Activated naive CD8-positive, alpha-beta T cell treated with anti-CD3 and anti-CD28 coated beads, Interleukin-2, amount 50 U/mL, for 16 hours (primary cell): Measurements from ENCODE around the gene SYNJ2.

Source experiments
- DNase-seq: peaks from one replicate; pipeline ENCODE4 v3.0.0-alpha.2; 2020; ENCODE audit warnings: low read depth, low spot score

SYNJ2 gene

GRCh38 chr6:158041788-158042187 lies 60.1 kb downstream of the SYNJ2 start:
- no peak for DNase-seq

DNA sequence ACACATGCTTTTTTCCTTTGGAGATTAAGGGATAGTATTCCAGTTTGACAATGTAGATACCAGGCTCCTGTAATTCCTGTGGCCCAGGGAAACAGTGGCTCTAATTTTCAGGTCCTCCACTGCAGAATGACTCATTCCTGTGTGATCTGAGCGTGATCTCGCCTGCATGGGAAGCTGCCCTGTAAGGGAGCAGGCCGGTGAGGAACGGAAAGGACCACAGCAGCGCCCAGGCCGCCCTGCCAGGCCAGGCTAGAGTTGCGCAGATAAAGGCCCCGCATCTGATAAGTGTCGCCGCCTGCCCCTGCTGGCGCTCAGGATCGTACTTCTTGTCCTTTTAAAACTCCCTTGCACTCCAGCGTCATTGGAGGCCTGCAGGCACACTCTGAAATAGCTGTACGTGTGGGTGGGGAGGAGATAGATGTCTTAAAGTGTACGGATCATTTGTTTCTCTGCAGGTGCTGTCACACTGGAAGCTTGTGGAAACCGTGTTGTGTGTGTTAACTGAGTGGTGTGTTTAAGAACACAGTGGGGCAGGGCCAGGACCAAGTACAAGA lies 60.7 kb downstream of the SYNJ2 start:
- DNase-seq: no peak

DNA sequence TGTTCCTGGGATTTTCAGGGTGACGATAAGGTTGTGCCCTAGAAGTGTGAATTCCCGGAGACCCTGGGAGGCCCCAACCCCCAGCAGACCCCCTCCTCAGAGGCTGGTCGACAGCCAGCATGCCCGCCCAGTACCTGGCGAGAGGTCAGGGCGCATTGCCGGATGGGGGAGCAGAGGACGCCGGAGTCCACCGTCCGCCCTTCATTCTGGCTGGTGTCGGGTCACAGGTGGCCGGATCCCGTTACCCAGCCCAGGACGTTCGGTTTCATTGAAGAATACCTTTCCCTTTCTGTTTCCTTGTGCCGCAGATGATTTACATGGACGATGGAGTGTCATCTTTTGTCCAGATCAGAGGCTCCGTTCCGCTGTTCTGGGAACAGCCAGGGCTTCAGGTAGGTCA lies 61.3 kb downstream of the SYNJ2 start:
- no peak for DNase-seq

- no peak for DNase-seq
Observed at GRCh38 chr6:158043586-158044524, 62.2 kb downstream of the SYNJ2 start.

DNA sequence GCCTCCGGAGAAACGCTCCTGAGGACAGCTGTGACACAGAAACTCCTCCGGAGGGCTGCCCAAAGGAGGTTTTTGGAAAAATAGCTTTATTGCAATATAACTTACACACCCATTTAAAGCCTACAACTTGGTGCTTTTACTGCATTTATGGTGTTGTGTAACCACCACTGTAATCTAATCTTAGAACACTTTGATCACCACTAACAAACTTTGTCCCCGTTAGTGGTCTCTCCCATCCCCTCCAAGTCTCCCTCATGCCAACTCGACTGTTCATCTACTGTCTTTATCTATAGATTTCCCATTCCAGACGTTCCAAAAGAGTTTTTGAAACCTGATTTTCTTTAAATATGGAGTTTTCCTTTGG lies 62.8 kb downstream of the SYNJ2 start:
- DNase-seq: no peak

DNA sequence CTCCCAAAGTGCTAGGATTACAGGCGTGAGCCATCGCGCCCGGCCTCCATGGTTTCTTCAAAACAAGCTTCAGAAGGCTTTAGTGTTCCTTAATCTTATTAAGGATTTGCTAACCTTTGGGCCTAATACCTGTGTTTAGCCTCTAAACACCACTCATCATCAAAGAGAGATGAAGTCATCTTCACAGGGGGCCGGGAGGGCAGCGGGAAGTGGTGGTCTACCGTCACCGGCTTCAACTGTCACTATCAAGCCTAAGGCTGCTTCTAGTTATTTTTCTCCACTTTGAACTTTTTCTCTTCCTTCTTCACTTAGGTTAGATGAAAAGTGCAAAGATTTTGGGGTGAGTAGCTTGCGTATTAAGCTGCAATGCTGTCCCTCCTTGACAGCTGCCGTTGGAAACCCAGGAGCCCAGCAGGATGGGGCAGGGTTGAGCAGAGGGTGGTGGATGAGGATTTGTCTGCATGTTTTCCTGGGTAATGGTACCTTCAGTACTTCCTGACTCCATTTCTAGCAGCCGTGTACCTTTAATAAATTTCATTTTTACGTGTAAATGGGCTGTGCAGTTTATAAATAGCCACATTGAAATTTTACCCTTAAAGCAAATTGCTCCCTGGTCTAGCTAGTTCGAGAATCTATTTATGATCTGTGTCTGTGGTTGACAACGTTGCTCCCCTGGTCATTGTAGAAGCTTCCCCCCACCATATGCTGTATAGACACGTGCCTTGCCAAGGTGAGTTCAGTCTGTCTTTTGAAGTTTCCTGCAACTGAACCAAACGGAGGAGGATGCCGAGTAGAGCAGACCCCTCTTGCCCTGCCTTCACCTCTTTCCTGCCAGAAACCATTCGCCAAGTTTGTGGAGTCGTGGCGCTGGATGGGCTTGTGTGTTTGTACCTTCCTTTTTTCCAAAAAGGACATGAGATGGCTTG lies 64.8 kb downstream of the SYNJ2 start:
- DNase-seq: no peak

GRCh38 chr6:158047127-158047518 lies 65.5 kb downstream of the SYNJ2 start:
- peak; percentile 48 for DNase-seq

DNA sequence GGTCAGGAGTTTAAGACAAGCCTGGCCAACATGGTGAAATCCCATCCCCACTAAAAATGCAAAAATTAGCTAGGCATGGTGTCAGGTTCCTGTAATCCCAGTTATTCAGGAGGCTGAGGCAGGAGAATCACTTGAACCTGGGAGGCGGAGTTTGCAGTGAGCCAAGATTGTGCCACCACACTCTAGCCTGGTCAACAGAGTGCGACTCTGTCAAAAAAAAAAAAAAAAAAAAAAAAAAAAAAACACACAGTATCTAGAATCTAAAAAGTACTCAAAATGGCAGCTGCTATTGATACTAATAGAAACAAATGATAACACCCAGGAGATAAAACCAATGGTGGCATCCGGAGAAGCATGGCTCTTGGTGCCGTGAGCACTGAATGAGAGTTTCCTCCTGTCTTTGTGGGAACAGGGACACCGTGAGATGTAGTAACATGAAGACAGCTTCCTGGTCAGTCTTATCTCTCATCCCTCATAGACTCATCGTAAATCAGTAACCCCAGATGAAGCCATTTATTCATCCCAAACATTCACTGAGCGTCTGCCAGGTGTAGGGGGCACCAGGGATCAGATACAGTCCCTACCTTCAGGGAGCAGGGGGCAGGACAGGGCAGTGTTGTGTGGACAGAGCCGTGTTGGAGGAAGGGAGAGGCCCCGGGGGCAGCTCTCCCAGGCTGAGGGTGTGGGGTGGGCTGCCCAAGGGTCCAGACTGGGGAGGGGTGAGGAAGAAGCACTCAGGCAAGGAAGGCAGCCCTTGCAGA lies 66.1 kb downstream of the SYNJ2 start:
- no peak for DNase-seq

GRCh38 chr6:158048589-158048988 lies 66.9 kb downstream of the SYNJ2 start:
- no peak for DNase-seq

- DNase-seq: no peak
Observed at GRCh38 chr6:158049055-158050028, 67.7 kb downstream of the SYNJ2 start.

DNA sequence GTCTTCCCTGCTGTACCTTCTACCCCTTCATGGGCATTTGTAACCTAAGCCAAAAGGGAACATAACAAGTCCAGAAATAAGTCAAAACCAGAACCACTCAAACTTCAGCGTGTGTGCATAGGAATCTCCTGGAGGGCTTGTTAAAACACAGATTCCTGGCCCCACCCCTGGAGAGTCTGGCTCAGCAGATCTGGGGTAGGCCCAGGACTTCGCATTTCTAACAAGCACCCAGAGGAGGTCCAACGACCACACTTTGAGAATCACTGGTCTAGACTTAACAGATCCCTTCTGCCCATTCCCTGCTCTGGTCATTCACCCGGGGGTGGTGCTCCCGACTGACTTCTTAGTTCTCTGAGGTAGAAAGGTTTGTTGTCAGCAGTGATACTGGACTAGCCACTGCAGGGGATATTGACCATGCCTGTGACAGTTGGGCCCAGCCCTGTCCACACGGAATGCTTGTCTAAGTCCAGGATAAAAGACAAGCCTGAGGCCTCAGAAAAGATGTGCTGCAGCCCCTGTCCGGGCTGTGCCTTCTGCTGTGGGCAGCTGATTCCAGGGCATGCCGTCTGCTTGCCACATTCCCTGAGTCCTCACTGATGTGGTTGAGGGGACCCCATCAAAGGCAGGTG lies 68.6 kb downstream of the SYNJ2 start:
- no peak for DNase-seq

- no peak for DNase-seq
Observed at GRCh38 chr6:158050955-158051354, 69.3 kb downstream of the SYNJ2 start.

- no peak for DNase-seq
Observed at GRCh38 chr6:158051968-158052367, 70.3 kb downstream of the SYNJ2 start.

GRCh38 chr6:158053377-158054313 lies 72.0 kb downstream of the SYNJ2 start:
- DNase-seq: no peak

DNA sequence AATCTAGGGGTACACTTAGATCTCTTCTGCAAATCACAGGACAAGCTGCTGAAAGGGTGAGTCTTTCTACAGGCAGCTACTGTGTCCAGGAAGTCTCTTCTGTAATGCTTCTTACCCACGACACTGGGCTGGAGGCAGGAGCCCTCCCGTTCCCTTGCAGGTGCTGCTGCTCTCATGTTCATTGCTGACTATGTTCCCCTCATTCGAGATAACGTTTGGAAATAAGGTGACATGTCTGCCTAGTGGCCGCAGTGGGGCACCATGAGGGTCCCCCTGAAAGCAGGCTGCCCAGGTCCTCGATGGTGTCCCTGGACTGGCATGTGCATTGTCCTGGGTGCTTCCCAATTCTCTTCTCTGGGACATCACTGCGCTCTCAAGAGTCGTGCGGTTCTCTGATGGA lies 74.7 kb downstream of the SYNJ2 start:
- DNase-seq: no peak

DNA sequence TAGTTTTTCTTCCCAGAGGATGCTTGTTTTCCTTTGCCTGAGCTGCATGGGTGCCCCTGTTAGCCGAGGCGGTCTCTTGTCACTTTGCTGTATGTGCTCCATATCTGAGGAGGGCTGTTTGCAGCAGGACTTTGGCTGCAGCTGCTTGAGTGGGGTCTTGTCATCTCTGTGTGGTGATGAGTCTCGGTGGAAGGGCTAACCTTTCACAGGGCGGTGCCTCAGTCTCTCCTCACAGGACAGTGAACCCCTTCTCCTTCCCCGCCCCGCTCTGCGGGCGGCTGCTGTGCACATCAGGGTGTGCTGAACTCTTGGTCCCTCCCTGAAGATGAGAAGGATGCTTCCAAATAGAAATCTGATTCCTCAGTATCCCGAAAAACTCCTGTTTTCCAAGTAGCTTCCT lies 75.1 kb downstream of the SYNJ2 start:
- DNase-seq: no peak

- DNase-seq: no peak
Observed at GRCh38 chr6:158057213-158057987, 75.7 kb downstream of the SYNJ2 start.

GRCh38 chr6:158058171-158058651 lies 76.5 kb downstream of the SYNJ2 start:
- DNase-seq: no peak
